Parathyroid adenoma (tissue), 2 donors: ENCODE results near the gene JPH3.

ENCODE experiments used
- H2AFZ ChIP-seq: fragments of 300-600 bp; sonication (generic); one replicate; pipeline ENCODE4 v1.7.0; 2017; ENCODE audit warnings: antibody characterized with exemption, mild to moderate bottlenecking
- H3K27ac ChIP-seq: fragments of 300-600 bp; sonication (generic); one replicate; pipeline ENCODE4 v1.7.0; 2017
- H3K27me3 ChIP-seq: fragments of 300-600 bp; sonication (generic); one replicate; pipeline ENCODE4 v1.7.0; 2017; ENCODE audit warnings: low read length; ENCODE audit not compliant: control insufficient read depth, insufficient read depth
- H3K36me3 ChIP-seq: fragments of 300-600 bp; sonication (generic); one replicate; pipeline ENCODE4 v1.7.0; 2017; ENCODE audit warnings: low read length; ENCODE audit not compliant: control insufficient read depth, insufficient read depth
- H3K4me1 ChIP-seq: fragments of 300-600 bp; sonication (generic); one replicate; pipeline ENCODE4 v1.7.0; 2017; ENCODE audit warnings: control low read depth
- H3K4me2 ChIP-seq: fragments of 300-600 bp; sonication (generic); one replicate; pipeline ENCODE4 v1.7.0; 2017; ENCODE audit warnings: low read length
- H3K4me3 ChIP-seq: fragments of 300-600 bp; sonication (generic); one replicate; pipeline ENCODE4 v1.7.0; 2017; ENCODE audit warnings: low read depth, low read length
- H3K79me2 ChIP-seq: fragments of 300-600 bp; sonication (generic); one replicate; pipeline ENCODE4 v1.7.0; 2017; ENCODE audit warnings: control low read depth
- H3K9ac ChIP-seq: fragments of 300-600 bp; sonication (generic); one replicate; pipeline ENCODE4 v1.7.0; 2017; ENCODE audit warnings: mild to moderate bottlenecking
- H3K9me3 ChIP-seq: fragments of 300-600 bp; sonication (generic); one replicate; pipeline ENCODE4 v1.7.0; 2017; ENCODE audit warnings: low read length; ENCODE audit not compliant: control insufficient read depth
- TF ChIP-seq, protein P1 (sequence below): fragments of 300-600 bp; sonication (generic); IDR thresholded peaks from one replicate; pipeline ENCODE4 v1.7.0; 2017; ENCODE audit warnings: antibody characterized with exemption, mild to moderate bottlenecking
- donor health status: primary hyperparathyroidism.

Gene JPH3

DNA sequence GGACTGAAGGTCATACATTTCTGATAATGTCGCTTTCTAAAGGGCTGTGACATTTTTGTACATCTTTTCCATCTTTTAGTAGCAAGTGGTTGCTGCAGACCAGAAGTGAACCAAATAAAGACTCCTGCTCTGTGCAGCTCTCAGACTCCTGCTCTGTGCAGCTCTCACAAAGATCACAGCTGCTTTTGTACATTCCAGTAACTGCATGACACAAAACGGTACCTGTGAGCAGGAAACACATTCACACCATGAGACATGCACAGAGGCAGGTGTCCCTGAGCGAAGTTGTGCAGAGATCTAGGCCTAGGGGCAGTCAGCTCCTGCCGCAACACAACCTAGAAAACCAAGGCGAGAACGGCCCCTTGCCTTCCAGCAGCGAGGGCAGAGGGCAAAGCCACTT lies 95.9 kb downstream of the JPH3 start:
- no peak overlapping the region for H3K27ac ChIP-seq
- H3K9me3 ChIP-seq: no peaks in the 10 kb centered on the region
- no peak overlapping the region for H3K9ac ChIP-seq
- H3K79me2 ChIP-seq: no peaks in the 10 kb centered on the region
- no peak overlapping the region for H2AFZ ChIP-seq
- no peak overlapping the region for H3K4me2 ChIP-seq
- no peaks in the 10 kb centered on the region for H3K27me3 ChIP-seq
- no peaks in the 10 kb centered on the region for H3K36me3 ChIP-seq
- TF ChIP-seq, protein P1, sequence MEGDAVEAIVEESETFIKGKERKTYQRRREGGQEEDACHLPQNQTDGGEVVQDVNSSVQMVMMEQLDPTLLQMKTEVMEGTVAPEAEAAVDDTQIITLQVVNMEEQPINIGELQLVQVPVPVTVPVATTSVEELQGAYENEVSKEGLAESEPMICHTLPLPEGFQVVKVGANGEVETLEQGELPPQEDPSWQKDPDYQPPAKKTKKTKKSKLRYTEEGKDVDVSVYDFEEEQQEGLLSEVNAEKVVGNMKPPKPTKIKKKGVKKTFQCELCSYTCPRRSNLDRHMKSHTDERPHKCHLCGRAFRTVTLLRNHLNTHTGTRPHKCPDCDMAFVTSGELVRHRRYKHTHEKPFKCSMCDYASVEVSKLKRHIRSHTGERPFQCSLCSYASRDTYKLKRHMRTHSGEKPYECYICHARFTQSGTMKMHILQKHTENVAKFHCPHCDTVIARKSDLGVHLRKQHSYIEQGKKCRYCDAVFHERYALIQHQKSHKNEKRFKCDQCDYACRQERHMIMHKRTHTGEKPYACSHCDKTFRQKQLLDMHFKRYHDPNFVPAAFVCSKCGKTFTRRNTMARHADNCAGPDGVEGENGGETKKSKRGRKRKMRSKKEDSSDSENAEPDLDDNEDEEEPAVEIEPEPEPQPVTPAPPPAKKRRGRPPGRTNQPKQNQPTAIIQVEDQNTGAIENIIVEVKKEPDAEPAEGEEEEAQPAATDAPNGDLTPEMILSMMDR: no peak
- no peaks in the 10 kb centered on the region for H3K4me1 ChIP-seq
- H3K4me3 ChIP-seq: no peak overlapping the region

DNA sequence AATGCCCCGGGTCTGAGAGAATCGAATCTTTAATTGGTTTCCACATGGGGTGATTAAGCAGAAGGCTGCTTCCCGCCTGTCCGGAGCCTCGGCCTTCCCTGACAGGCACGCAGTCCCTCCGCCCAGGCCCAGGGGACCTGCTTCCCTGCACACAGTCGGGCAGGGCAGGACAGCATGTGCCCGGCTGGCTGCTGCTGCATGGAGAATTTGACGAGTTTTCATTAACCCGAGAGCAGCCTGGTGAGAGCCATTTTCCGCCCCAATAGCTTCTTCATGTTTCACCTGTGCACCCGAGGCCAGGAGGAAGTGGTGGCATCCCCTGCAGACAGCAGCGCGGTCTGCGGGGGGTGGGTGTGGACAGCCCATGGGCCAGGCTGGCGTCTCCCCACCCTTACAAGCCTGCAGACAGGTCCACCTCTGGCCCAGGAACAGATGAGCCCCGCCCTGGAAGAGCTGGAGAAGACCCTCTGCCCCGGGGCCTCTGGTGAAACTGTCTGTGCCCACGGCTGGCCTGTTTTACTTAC lies 96.4 kb downstream of the JPH3 start:
- H3K4me1 ChIP-seq: no peaks in the 10 kb centered on the region
- no peaks in the 10 kb centered on the region for H3K79me2 ChIP-seq
- no peaks in the 10 kb centered on the region for H3K9me3 ChIP-seq
- H2AFZ ChIP-seq: no peak overlapping the region
- no peak overlapping the region for H3K4me3 ChIP-seq
- no peaks in the 10 kb centered on the region for H3K27me3 ChIP-seq
- TF ChIP-seq, protein P1: no peak
- H3K9ac ChIP-seq: no peak overlapping the region
- H3K36me3 ChIP-seq: no peaks in the 10 kb centered on the region
- H3K4me2 ChIP-seq: no peak overlapping the region
- H3K27ac ChIP-seq: no peak overlapping the region

GRCh38 chr16:87700406-87701077 lies 98.2 kb downstream of the JPH3 start:
- H3K9ac ChIP-seq: no peak overlapping the region
- no peaks in the 10 kb centered on the region for H3K4me1 ChIP-seq
- no peak overlapping the region for H3K27ac ChIP-seq
- H3K4me2 ChIP-seq: no peak overlapping the region
- no peaks in the 10 kb centered on the region for H3K9me3 ChIP-seq
- H2AFZ ChIP-seq: no peak overlapping the region
- no peaks in the 10 kb centered on the region for H3K79me2 ChIP-seq
- H3K27me3 ChIP-seq: no peaks in the 10 kb centered on the region
- H3K4me3 ChIP-seq: no peak overlapping the region
- TF ChIP-seq, protein P1: no peak
- H3K36me3 ChIP-seq: no peaks in the 10 kb centered on the region

GRCh38 chr16:87701078-87701460 lies 98.8 kb downstream of the JPH3 start:
- Histone ChIP-seq H3K4me2 (no peak overlapping the region), H2AFZ (no peak overlapping the region), H3K9me3 (no peaks in the 10 kb centered on the region), H3K9ac (no peak overlapping the region), H3K36me3 (no peaks in the 10 kb centered on the region), H3K27ac (no peak overlapping the region), H3K4me3 (no peak overlapping the region), H3K27me3 (no peaks in the 10 kb centered on the region), H3K4me1 (no peaks in the 10 kb centered on the region), H3K79me2 (no peaks in the 10 kb centered on the region)
- TF ChIP-seq, protein P1: no peak

DNA sequence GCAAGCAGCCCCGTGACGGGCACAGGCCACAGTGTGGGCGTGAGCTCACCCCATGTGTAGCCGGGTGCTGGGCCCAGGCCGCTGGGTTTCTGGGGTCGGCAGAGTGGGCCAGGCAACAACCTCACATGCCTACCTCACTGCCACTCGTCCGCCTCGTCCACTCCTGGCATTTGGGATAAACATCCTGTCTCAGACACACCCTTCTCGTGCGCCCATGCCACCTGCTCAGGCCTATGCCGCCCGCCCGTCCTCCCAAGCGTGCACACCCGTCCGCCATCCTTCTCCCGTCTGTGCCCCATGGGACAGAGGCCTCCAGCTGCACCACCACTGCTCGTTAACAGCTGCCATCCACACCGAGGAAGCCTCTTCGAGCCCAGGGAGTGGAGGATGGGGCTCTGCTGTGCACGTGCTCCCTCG lies 99.2 kb downstream of the JPH3 start:
- TF ChIP-seq, protein P1: no peak
- Histone ChIP-seq H3K9me3 (no peaks in the 10 kb centered on the region), H3K27ac (no peak overlapping the region), H2AFZ (no peak overlapping the region), H3K9ac (no peak overlapping the region), H3K4me3 (no peak overlapping the region), H3K79me2 (no peaks in the 10 kb centered on the region), H3K36me3 (no peaks in the 10 kb centered on the region), H3K27me3 (no peaks in the 10 kb centered on the region), H3K4me1 (no peaks in the 10 kb centered on the region), H3K4me2 (no peak overlapping the region)
